HEK293T (cell line): ENCODE data around the gene FAM131C.
A peak's percentile ranks its signal among the peaks of the same experiment; 100 is the strongest.

Experiments used
- CTCF ChIA-PET: fragments of 350-600 bp; formaldehyde crosslinking; extraction: SDS; loops from one replicate; lab custom pipeline; 2021; ENCODE audit warnings: antibody characterized with exemption, inconsistent platforms; lab: Yijun Ruan, JAX
- POLR2A ChIA-PET: fragments of 350-600 bp; formaldehyde crosslinking; extraction: SDS; loops from one replicate; lab custom pipeline; 2020; ENCODE audit warnings: antibody characterized with exemption, inconsistent platforms; lab: Yijun Ruan, JAX
- DNase-seq: peaks from one replicate; pipeline ENCODE4 v3.0.0; 2012; ENCODE audit warnings: mixed read lengths; ENCODE audit errors: extremely low spot score
- ARNT ChIP-seq: fragments of 450-650 bp; IDR thresholded peaks from 2 replicates; pipeline ENCODE4 v1.6.1; 2017; ENCODE audit warnings: mild to moderate bottlenecking
- BHLHE40 ChIP-seq: fragments of 450-650 bp; IDR thresholded peaks from 2 replicates; pipeline ENCODE4 v1.6.1; 2016; ENCODE audit warnings: mild to moderate bottlenecking, moderate library complexity, borderline replicate concordance
- CTBP1 ChIP-seq: fragments of 450-650 bp; IDR thresholded peaks from 2 replicates; pipeline ENCODE4 v1.6.1; 2016; ENCODE audit warnings: borderline replicate concordance
- ELF4 ChIP-seq: fragments of 450-650 bp; IDR thresholded peaks from 2 replicates; pipeline ENCODE4 v1.6.1; 2017; ENCODE audit warnings: antibody characterized with exemption
- FOXA1 ChIP-seq: fragments of 450-650 bp; IDR thresholded peaks from 2 replicates; pipeline ENCODE4 v1.6.1; 2016; ENCODE audit warnings: mild to moderate bottlenecking
- FOXK2 ChIP-seq: fragments of 450-650 bp; IDR thresholded peaks from 2 replicates; pipeline ENCODE4 v1.6.1; 2016; ENCODE audit warnings: mild to moderate bottlenecking
- FOXM1 ChIP-seq: fragments of 450-650 bp; IDR thresholded peaks from 2 replicates; pipeline ENCODE4 v1.6.1; 2017; ENCODE audit warnings: mild to moderate bottlenecking, borderline replicate concordance
- HDGF ChIP-seq: fragments of 450-650 bp; IDR thresholded peaks from 2 replicates; pipeline ENCODE4 v1.6.1; 2017; ENCODE audit warnings: antibody characterized with exemption, borderline replicate concordance
- L3MBTL2 ChIP-seq: fragments of 450-650 bp; conservative IDR thresholded peaks from 2 replicates; pipeline ENCODE4 v1.6.1; 2016; ENCODE audit warnings: mild to moderate bottlenecking
- LEF1 ChIP-seq: fragments of 450-650 bp; IDR thresholded peaks from 2 replicates; pipeline ENCODE4 v1.6.1; 2017; ENCODE audit warnings: mild to moderate bottlenecking, borderline replicate concordance
- NFRKB ChIP-seq: fragments of 450-650 bp; IDR thresholded peaks from 2 replicates; pipeline ENCODE4 v1.6.1; 2016; ENCODE audit warnings: mild to moderate bottlenecking, moderate library complexity
- SP1 ChIP-seq: fragments of 450-650 bp; IDR thresholded peaks from 2 replicates; pipeline ENCODE4 v1.6.1; 2017
- SUZ12 ChIP-seq: fragments of 450-650 bp; IDR thresholded peaks from 2 replicates; pipeline ENCODE4 v1.6.1; 2016; ENCODE audit warnings: mild to moderate bottlenecking
- TARDBP ChIP-seq: fragments of 450-650 bp; IDR thresholded peaks from 2 replicates; pipeline ENCODE4 v1.6.1; 2016
- ZNF384 ChIP-seq: fragments of 450-650 bp; IDR thresholded peaks from 2 replicates; pipeline ENCODE4 v1.6.1; 2016
- TF ChIP-seq, protein P1 (sequence below): fragments of 450-650 bp; IDR thresholded peaks from 2 replicates; pipeline ENCODE4 v1.6.1; 2016

FAM131C gene

DNA sequence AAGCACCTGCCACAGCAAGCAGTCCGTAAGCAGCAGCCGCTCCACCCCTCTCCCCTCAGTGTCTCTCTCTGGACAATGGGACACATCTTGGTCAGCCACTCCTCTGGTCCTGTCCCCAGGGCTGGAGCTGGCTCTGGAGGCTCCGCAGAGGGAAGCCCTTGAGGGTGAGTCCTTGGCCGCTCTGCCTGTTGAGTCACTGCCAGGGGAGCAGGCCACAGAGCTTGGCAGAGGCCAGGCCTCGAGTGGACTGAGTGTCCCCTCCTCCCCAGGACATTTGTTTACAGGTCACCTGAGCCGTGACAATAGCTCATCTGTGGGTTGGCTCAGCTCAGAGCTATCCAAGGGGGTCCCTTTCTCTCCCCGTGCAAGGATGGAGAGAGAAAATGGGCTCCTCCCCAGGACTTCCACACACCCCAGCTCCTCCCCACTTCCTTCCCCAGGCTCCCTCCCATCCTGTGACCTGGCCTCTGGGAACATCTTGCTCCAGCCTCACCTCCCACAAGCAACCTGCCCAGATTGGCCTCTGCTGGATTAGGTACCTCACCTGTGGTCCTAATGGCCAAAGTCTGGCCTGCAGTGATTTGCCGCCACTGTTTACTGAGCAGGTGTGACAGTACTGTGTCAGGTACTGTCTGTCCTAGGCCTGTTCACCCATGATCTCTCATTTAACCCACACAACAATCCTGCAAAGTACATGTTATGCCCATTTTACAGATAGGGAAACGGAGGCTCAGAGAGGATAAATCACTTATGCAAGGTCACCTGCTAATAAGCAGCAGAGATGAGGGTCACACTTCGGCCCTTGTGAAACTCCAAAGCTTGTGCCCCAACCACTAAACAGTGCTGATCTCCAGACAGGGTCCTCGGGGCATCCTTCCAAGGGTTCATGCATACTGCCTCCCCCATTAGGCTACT lies 4.8 kb downstream of the FAM131C start:
- ChIA-PET POLR2A (no interaction called here), CTCF (no interaction called here)
- no peak for TF ChIP-seq ARNT
- no peak for TF ChIP-seq NFRKB
- no peak for TF ChIP-seq SUZ12
- no peak for DNase-seq

DNA sequence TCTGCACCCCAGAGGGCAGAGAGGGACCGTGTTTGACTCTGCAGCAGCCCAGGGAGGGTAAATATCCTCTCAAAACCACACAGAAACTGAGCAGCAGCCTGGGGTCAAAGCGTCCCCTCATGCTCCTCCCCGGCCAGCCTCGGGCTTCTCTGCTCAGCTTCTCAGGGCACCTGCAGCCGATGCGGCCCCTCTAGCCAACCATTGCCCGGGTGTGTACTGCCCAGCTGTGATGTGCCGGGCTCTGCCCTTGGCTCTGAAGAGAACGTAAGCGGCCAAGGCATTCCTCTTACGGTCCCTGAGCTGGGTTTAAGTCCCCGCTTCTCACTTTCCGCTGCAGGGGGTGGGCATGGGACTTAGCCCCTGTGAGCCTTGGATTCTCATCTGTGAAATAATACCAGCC lies 5.5 kb downstream of the FAM131C start:
- POLR2A ChIA-PET = no interaction called here
- DNase-seq = no peak
- TF ChIP-seq ELF4 = no peak
- TF ChIP-seq FOXM1 = no peak
- no peak for TF ChIP-seq LEF1
- TF ChIP-seq, protein P1, sequence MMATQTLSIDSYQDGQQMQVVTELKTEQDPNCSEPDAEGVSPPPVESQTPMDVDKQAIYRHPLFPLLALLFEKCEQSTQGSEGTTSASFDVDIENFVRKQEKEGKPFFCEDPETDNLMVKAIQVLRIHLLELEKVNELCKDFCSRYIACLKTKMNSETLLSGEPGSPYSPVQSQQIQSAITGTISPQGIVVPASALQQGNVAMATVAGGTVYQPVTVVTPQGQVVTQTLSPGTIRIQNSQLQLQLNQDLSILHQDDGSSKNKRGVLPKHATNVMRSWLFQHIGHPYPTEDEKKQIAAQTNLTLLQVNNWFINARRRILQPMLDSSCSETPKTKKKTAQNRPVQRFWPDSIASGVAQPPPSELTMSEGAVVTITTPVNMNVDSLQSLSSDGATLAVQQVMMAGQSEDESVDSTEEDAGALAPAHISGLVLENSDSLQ = no peak
- TF ChIP-seq NFRKB = no peak
- TF ChIP-seq HDGF = no peak
- no peak for TF ChIP-seq ARNT
- TF ChIP-seq SP1 = no peak
- no peak for TF ChIP-seq BHLHE40
- TF ChIP-seq FOXK2 = no peak
- TF ChIP-seq SUZ12 = no peak
- TF ChIP-seq TARDBP = no peak
- TF ChIP-seq FOXA1 = no peak
- TF ChIP-seq ZNF384 = no peak
- no peak for TF ChIP-seq L3MBTL2
- CTCF ChIA-PET = no interaction called here

DNA sequence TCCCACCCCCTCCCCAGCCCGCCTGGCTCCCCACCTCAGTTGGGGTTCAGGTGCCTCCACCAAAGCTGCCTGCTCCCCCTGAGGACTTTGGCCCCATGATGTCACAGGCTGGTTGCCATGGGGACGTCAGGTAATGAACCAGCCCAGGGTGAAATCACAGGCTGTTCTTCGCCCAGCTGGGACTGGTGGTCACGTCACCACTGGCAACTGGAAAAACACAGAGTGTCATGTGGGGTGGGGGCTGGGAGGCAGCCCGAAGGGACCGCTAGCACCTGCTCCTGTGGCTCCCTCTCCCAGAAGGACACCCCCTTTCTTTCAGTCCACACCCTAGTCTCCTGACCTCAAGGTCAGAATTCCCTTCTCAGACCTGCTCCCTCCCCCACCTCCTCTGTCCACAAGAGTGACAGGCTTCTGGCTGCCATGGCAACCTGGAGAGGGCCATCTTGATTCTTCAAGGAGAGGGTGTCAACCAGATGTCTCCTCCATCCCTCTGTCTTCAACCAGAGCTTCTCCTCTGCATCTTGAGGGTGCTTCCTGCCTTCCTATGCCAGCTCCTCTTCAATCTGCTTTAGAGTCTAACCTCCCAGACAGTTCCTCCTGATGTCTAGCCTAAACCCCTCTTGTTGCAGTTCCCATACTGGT lies 6.2 kb downstream of the FAM131C start:
- ChIA-PET POLR2A (interaction anchor here (0.7 kb wide), 1 partner anchor 176 kb away, joined by 3 read pairs; no protein-coding TSS in a partner anchor), CTCF (no interaction called here)
- TF ChIP-seq ARNT (no peak), L3MBTL2 (no peak), TARDBP (no peak)
- TF ChIP-seq, protein P1 = peak; percentile 83
- no peak for DNase-seq

DNA sequence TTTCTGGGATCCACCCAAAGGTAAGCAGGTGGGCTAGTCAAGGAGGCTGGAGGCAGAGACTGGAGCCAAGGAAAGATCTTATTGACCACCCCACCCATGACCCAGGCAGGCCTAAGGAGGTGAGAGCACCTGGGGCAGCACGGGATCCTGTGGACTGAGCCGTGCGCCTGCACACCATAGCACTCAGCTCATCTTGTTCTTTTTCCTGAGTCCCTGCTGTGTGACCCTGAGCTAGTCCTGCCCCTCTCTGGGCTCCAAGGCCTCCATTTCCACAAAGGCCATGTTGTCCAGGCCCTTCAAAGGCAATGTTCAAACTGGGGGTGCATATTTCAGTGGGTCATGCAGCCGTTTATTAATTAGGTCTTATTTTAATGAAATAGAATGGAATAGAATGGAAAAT lies 7.2 kb downstream of the FAM131C start:
- no peak for DNase-seq
- POLR2A ChIA-PET = no interaction called here
- TF ChIP-seq NFRKB (no peak), ARNT (no peak), FOXM1 (no peak), SP1 (no peak), FOXK2 (no peak), L3MBTL2 (no peak), HDGF (no peak), LEF1 (no peak), BHLHE40 (no peak), TARDBP (no peak), SUZ12 (no peak), CTBP1 (no peak), FOXA1 (no peak), ELF4 (no peak), ZNF384 (no peak)
- TF ChIP-seq, protein P1 = no peak
- CTCF ChIA-PET = no interaction called here

DNA sequence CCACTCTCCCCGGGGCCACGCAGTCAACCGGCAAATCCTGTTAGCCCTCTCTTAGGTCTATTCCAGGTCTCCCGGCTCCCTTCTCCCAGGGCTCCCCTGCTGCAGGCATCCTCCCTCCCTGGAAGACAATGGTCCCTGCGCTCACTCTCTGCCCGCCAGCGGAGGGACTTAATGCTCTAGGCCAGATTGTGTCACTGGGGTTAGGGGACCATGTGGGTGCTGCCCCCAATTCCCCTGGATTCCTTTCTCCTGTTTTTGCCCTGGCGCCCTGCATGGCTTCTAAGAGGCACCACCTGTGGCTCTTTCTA lies 8.2 kb downstream of the FAM131C start:
- TF ChIP-seq, protein P1 = no peak
- no peak for TF ChIP-seq HDGF
- no peak for TF ChIP-seq CTBP1
- no peak for TF ChIP-seq FOXA1
- TF ChIP-seq BHLHE40 = no peak
- no peak for TF ChIP-seq SUZ12
- no peak for TF ChIP-seq LEF1
- TF ChIP-seq SP1 = no peak
- no peak for TF ChIP-seq FOXK2
- no peak for TF ChIP-seq ARNT
- no peak for TF ChIP-seq ELF4
- no peak for TF ChIP-seq TARDBP
- TF ChIP-seq NFRKB = no peak
- no peak for TF ChIP-seq FOXM1
- DNase-seq = no peak
- CTCF ChIA-PET = no interaction called here
- POLR2A ChIA-PET = no interaction called here
